Right cardiac atrium (tissue), 5 donors: ENCODE measurements around the gene FANCL. TPM values are rescaled to one million over a fixed set of nuclear protein-coding genes. Genes with fewer than 3 reads are reported as not detected.
"Not testable (repeated sequence)": the region's sequence is repeated elsewhere in the genome, so short reads cannot be mapped to it uniquely, and the experiment has no call there.

ENCODE experiments used
- ATAC-seq, 2 donors: fragments of 200-7000 bp; cut with Tn5 transposase; one replicate each; pipeline versions ENCODE4 v1.8.0 to v1.9.1; 2020; ENCODE audit warnings: moderate library complexity in 2 of 2, mild to moderate bottlenecking in 1 of 2
- DNase-seq, 3 donors: peaks; one replicate each; pipeline ENCODE4 v3.0.0-alpha.2; 2020
- H3K27ac ChIP-seq: one replicate; pipeline ENCODE4 v1.5.1; 2013; ENCODE audit warnings: mild to moderate bottlenecking, low read length, control low read depth, moderate library complexity
- H3K27me3 ChIP-seq: one replicate; pipeline ENCODE4 v1.6.1; 2013; ENCODE audit not compliant: control insufficient read depth, insufficient read depth
- H3K4me1 ChIP-seq: one replicate; pipeline ENCODE4 v1.6.1; 2013; ENCODE audit warnings: low read length; ENCODE audit not compliant: control insufficient read depth, insufficient read depth
- H3K4me3 ChIP-seq: one replicate; pipeline ENCODE4 v1.5.1; 2013; ENCODE audit warnings: low read length, control low read depth
- H3K9me3 ChIP-seq: one replicate; pipeline ENCODE4 v1.6.1; 2013; ENCODE audit warnings: low read length; ENCODE audit not compliant: control insufficient read depth
- WGBS: extraction: QIAGEN DNeasy Blood & Tissue Kit; methylation state at CpG from one replicate; pipeline ENCODE4 v1.1.7; 2013; 5-methylcytosine and 5-hydroxymethylcytosine counted together
- intact Hi-C, 4 donors: fragments of 100-400 bp; cut with DNase I; formaldehyde crosslinking; loops; one replicate each; pipeline versions ENCODE4 v1.11.0 to v1.14.0; 2022 to 2023
- polyA plus RNA-seq: library from polyadenylated mRNA; stranded (reverse); fragments of 200-250 nt; gene quantifications from one replicate; pipeline ENCODE4 v1.2.3, GENCODE V29; 2013
- total RNA-seq, 4 donors: library from RNA; stranded (reverse); fragmentation: NEBNext Ultra II Directional; extraction: Animal tissue kit (Norgen Biotek cat#: 25700); gene quantifications; one replicate each; pipeline ENCODE4 v1.2.1, GENCODE V29; 2021
- donor health status: healthy with polysubstance abuse.
- donor health status: DM: no; HTN: yes; CAD: no.
- donor health status: DM: no; HTN: no; CAD: no.
- donor health status: DM: no; HTN: yes; CAD: no; lungs with severe emphysema.
- donor health status: DM: yes; HTN: yes; CAD: no.

The FANCL gene
- total and polyA plus RNA-seq, 5 donors: 11.6 to 19.5 (median 16.1) TPM

DNA sequence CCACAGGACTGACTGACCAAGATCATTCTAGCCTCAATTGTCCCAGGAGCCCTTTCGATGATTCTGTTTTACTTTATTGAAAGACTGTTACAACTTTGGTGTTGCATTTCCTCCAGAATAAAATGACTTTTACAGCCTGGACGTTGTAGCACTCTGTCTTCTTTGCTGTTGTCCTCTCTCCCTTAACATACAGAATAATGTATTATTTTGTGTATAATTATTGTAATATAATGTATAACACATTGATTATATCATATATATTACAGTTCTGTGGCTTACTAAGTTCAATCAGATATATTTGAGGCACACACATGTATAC lies 380 bp upstream of the FANCL start:
- no peak for DNase-seq
- WGBS: 18% methylated on average over 2 of the region's 2 CpGs

DNA sequence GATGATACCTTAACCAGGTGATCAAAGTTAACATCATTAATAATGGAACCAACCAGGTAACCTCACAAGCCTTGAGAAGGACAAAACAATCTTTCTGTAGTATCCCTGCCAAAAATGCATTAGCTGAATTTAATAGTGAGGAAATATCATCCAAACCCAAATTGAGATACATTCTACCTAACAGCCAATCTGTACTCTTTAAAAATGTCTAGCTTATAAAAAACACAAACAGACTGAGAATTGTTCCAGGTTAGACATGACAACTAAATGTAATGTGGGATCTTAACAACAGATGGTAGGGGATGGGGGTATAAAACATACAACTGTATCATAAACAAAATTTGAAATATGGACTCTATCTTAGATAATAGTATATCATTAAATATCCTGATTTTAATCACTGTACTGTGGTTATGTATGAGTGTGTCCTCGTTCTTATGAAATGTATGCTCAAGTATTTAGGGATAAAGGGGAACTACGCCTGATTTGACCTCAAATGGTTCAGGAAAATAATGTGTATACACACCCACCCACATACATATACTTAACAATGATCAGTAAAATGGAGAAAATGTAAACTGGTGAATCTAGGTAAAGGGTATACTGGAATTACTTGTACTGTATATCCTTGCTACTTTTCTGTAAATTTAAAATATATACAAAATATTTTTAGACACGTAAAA lies 1.7 kb downstream of the FANCL start:
- DNase-seq (no peak), ATAC-seq (no peak)
- Histone ChIP-seq H3K27me3 (no peaks in the 10 kb centered on the region), H3K4me1 (no peaks in the 10 kb centered on the region), H3K9me3 (no peaks in the 10 kb centered on the region), H3K4me3 (no peak overlapping the region), H3K27ac (no peak overlapping the region)
- 81% methylated on average over 3 of the region's 3 CpGs for WGBS
- intact Hi-C loops: no loop called here

More for the DNA sequence above, 380 bp upstream of the FANCL start:
- no peak for ATAC-seq
- Histone ChIP-seq H3K9me3 (no peaks in the 10 kb centered on the region), H3K4me1 (no peaks in the 10 kb centered on the region), H3K4me3 (peak overlapping the region; percentile 97), H3K27ac (peak overlapping the region; percentile 9), H3K27me3 (peaks cover 2% of the 10 kb centered on the region)
- intact Hi-C loops: no loop called here

DNA sequence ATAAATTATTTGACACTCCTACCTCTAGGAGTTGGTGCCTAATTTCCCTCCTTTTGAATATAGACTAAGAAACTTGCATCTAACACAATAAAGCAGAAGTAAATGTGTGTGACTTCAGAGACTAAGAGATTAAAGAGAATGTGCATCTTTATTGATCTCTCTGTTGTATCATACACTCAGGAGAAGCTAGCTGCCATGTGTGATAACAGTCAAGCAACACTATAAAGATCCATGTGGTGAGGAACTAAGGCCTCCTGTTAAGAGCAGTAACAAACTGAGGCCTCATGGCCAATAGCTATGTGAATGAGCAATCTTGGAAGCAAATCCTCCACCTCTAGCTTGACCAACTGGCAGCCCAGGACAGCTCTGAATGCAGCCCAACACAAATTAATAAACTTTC lies 3.4 kb downstream of the FANCL start:
- Histone ChIP-seq H3K4me1 (no peaks in the 10 kb centered on the region), H3K4me3 (no peak overlapping the region), H3K9me3 (no peaks in the 10 kb centered on the region), H3K27ac (no peak overlapping the region), H3K27me3 (no peaks in the 10 kb centered on the region)
- DNase-seq (no peak), ATAC-seq (no peak)
- intact Hi-C loops: no loop called here

DNA sequence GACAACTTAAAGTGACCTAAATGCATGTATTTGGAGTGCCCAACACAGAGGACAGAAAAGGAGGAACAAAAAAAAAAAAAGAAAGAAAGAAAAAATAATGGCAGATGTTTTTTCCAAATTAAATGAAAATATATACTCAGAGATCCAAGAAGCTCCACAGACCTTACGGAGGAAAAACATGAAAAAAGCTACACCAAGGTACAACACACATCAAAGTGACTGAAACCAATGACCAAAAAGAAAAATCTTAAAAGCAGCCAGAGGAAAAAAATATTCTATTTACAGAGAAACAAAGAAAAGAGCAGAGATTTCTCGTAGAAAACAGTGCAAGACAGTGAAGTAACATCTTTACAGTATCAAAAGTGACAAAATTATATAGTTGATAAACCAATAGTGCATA lies 5.1 kb downstream of the FANCL start:
- H3K4me1 ChIP-seq: no peaks in the 10 kb centered on the region
- no peaks in the 10 kb centered on the region for H3K9me3 ChIP-seq
- 95% methylated on average over 2 of the region's 2 CpGs for WGBS
- H3K4me3 ChIP-seq: no peak overlapping the region
- ATAC-seq: no peak
- no peak overlapping the region for H3K27ac ChIP-seq
- no peaks in the 10 kb centered on the region for H3K27me3 ChIP-seq
- intact Hi-C loops: no loop called here
- no peak for DNase-seq

DNA sequence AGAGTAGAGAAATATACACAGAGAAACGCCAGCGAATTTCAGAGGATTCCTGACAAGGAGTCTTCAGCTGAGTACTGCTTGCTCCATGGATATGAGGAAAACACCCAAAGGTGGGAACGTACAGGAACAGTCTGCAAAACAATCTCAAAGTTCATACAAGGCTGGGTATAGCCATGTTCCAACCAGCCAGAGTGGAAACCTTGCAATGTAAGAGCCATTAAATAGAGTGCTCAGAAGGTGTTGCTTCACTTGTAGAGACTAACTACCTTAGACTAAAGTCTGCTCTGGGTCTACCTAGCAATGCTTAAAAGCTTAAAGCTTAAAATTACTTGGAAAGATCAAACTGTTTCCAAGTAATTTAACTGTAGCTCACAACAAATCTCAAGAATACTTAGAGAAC lies 6.0 kb downstream of the FANCL start:
- Histone ChIP-seq H3K4me3 (no peak overlapping the region), H3K27me3 (no peaks in the 10 kb centered on the region), H3K27ac (no peak overlapping the region), H3K9me3 (no peaks in the 10 kb centered on the region), H3K4me1 (no peaks in the 10 kb centered on the region)
- ATAC-seq (no peak), DNase-seq (no peak)
- WGBS: 87% methylated on average over 3 of the region's 3 CpGs
- intact Hi-C loops: no loop called here

DNA sequence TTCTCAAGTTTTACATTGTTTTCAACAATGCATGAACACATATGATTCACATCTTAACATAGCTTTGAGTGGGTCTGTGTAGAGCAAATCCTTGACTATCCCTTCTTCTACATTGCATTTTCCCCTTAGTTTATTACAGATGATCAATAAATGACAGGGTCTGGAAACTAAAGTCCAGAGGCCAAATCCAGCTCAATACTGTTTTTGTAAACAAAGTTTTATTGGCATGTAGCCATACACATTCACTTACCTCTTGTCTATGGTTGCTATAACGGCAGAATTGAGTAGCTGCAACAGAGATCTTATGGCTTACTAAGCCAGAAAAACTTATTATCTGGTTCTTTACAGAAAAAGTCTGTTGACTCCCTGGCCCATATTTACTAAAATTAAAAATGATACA lies 12.8 kb downstream of the FANCL start:
- no peaks in the 10 kb centered on the region for H3K4me1 ChIP-seq
- H3K4me3 ChIP-seq: no peak overlapping the region
- H3K27me3 ChIP-seq: no peaks in the 10 kb centered on the region
- H3K27ac ChIP-seq: no peak overlapping the region
- WGBS: 91% methylated on average over 1 of the region's 1 CpG
- DNase-seq: no peak
- ATAC-seq: no peak
- no peaks in the 10 kb centered on the region for H3K9me3 ChIP-seq
- intact Hi-C loops: no loop called here

DNA sequence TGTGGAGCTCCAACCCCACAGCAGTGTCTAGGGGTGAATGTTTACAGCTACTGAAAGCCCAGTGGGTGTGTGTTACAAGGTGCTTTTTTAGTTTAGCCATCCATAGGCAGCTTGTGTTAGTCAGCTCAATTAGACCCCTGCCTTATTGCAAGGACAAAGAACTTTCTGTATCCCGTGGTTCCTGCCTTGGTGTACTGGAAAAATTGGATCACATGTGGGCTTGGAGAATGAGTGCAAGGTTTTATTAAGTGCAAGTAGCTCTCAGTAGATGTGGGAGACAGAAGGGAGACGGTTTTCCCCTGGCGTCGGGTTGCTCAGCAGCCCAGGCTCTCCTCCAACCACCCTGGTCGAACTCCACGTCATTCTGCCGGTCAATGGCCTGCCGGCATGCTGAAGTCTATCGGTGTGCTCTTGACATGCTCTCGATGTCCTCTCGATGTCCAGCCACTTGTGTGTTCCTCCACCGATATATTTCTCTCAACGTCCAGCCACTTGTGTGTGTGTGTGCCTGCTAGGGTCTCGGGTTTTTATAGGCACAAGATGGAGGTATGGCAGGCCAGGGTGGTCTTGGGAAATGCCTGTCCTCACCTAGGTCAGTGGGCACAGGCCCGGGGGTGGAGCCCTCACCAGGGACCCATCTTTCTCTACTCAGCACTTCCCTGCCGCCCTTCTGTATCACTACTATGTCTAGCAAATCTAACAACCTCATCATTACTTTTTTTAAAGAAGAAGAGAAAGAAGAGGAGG lies 13.8 kb downstream of the FANCL start:
- intact Hi-C loops: no loop called here
- Histone ChIP-seq H3K27me3 (no peaks in the 10 kb centered on the region), H3K4me1 (no peaks in the 10 kb centered on the region), H3K9me3 (no peaks in the 10 kb centered on the region), H3K4me3 (no peak overlapping the region), H3K27ac (no peak overlapping the region)
- ATAC-seq (no peak), DNase-seq (no peak)
- WGBS: 96% methylated on average over 16 of the region's 16 CpGs

DNA sequence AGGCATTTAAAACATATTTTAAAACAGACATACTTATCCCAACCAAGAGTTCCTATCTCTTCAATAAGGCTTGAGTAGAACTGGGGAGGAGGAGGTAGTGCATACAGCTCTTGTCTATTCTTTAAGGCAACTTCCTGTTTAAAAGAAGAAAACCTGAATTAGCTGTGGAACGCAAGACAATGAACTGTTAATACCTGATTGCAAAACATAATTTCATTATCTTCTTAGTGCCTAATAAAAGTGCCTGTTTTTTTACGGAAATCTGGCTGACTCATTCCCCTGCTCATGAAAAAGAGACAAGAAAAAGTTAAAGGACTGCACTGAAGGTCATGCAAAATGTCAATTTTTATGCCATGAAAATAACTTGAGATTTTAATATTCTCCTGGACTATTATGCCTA lies 19.2 kb downstream of the FANCL start:
- intact Hi-C loops: no loop called here

DNA sequence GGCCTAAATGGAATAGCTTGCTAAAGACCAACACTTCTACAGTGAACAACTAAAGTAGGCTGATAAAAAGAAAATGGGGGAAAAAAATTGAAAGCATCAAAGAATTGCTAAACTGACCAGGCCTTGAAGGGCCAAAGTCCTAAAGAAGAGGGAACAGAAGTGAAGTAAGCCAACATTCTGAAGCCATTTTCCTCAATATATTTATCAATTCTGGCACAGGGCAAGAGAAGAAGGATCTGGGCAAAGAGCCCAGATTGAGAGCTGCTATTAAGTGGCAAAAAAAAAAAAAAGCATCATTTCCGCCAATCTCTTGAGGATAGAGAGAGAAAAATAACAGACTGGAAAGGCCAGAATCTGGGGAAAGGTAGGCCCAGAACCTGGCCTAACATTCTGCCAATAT lies 25.7 kb downstream of the FANCL start:
- Histone ChIP-seq H3K27ac (no peak overlapping the region), H3K4me3 (no peak overlapping the region), H3K4me1 (no peaks in the 10 kb centered on the region), H3K27me3 (no peaks in the 10 kb centered on the region), H3K9me3 (no peaks in the 10 kb centered on the region)
- intact Hi-C loops: no loop called here
- 21% methylated on average over 1 of the region's 1 CpG for WGBS
- no peak for DNase-seq
- peak in 1 of 2 donors; percentile 26 for ATAC-seq

More for the DNA sequence above, 19.2 kb downstream of the FANCL start:
- 71% methylated on average over 2 of the region's 2 CpGs for WGBS
- Histone ChIP-seq H3K4me3 (no peak overlapping the region), H3K4me1 (no peaks in the 10 kb centered on the region), H3K27ac (no peak overlapping the region), H3K27me3 (no peaks in the 10 kb centered on the region), H3K9me3 (no peaks in the 10 kb centered on the region)
- DNase-seq (no peak), ATAC-seq (no peak)

DNA sequence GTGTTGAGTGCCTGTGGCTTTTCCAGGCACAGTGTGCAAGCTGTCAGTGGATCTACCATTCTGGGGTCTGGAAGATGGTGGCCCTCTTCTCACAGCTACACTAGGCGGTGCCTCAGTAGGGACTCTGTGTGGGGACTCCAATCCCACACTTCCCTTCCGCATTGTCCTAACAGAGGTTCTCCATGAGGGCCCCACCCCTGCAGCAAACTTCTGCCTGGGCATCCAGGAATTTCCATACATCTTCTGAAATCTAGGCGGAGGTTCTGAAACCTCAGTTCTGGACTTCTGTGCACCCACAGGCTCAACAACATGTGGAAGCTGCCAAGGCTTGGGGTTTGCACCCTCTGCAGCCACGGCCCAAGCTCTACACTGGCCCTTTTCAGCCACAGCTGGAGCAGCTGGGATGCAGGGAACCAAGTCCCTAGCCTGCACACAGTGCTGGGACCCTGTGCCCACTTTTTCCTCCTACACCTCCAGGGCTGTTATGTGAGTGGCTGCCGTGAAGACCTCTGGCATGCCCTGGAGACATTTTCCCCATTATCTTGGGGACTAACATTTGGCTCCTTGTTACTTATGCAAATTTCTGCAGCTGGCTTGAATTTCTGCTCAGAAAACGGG lies 30.1 kb downstream of the FANCL start:
- H3K4me1 ChIP-seq, H3K9me3 ChIP-seq, H3K4me3 ChIP-seq, H3K27ac ChIP-seq, DNase-seq, intact Hi-C loops, ATAC-seq, H3K27me3 ChIP-seq: not testable (repeated sequence)
- 97% methylated on average over 6 of the region's 6 CpGs for WGBS

DNA sequence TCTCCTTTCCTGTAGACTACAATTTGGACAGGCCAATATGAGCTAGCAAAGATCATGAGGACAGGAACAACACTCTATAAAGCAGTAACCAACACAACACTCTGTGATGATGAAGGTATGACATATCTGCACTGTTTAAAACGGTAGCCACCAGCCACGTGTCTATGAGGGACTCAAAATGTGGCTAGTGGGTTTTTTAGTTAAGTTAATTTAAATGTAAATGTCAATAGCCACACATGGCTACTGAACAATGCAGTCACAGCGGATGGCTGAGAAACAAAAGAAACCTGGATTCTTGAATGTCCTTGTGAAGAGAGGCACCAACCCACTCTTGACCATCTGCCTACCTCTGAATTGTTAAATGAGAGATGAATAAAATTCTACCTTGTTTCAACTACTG lies 33.9 kb downstream of the FANCL start:
- Histone ChIP-seq H3K9me3 (no peaks in the 10 kb centered on the region), H3K4me1 (no peaks in the 10 kb centered on the region), H3K4me3 (no peak overlapping the region), H3K27ac (no peak overlapping the region), H3K27me3 (no peaks in the 10 kb centered on the region)
- no peak for DNase-seq
- 89% methylated on average over 3 of the region's 3 CpGs for WGBS
- ATAC-seq: no peak
- intact Hi-C loops: no loop called here
